Ureter (tissue), 1 donor: ENCODE measurements around the gene ITGA1. TPM values are rescaled to one million over a fixed set of nuclear protein-coding genes. Genes with fewer than 3 reads are reported as not detected.

Experiments used
- DNase-seq: peaks from one replicate; pipeline ENCODE4 v3.0.0-alpha.2; 2020; ENCODE audit warnings: low spot score
- total RNA-seq: library from RNA; stranded (reverse); gene quantifications from one replicate; pipeline ENCODE4 v1.2.4, GENCODE V29; 2023
- donor health status: DM: yes; HTN: yes; CAD: no.

ITGA1 gene
- total RNA-seq, 1 donor from 2014 or later = 170 TPM

DNA sequence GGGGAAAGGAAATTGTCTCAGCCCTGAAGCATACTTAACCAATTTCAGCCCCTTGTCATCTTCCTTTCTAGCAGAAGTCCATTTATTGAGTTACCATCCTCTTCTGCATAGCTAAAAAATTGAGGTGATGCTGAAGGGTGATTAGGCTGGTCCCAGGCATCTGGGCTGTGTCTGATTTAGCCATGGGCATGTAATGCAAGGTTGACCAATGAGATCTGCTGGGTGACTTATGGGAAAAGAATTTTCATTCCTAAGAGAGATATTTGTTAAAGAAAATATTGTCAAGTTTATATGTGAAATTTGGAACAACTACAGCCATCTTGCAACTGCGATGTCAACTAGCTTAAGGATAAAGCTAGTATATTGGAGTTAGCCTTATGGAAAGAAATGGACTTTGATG, 206.6 kb downstream of the ITGA1 start:
- DNase-seq = no peak

DNA sequence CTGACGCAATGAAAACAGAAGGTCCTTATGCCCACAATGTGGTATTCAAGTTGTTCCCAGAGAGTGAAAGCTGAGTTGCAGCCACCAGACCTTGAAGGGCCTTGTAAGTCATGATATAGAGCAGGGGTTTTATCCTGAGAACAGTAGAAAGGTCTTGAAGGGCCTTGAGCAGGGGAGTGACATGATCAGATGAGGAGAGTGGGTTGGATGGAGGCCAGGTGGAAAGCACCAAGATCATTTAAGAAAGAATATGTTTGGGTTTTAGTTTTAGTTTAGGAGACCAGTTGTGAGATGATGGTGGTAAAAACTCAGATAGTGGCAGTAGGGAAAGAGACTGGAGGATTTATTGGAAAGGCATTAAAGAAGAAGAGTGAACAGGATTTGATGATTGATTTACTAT, 207.4 kb downstream of the ITGA1 start:
- DNase-seq = no peak

DNA sequence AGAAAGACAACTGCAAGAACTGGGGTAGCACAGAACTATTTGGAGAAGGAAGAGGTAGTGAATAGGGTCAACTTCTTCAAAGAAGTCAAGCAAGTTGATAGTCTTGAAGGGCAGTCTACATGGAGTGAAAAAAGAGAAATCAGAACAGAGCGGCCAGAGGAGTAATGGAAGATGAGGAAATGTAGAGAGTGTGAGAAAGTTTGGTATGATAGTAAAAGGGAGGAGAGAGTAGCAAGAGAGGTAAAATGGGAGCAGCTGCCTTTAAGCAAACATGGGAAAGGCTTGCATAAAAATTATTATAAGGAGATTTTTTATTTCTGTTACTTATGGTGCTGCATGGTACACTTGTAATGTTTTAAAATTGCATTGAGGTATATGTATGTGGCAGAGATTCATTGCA, 208.2 kb downstream of the ITGA1 start:
- DNase-seq = no peak

DNA sequence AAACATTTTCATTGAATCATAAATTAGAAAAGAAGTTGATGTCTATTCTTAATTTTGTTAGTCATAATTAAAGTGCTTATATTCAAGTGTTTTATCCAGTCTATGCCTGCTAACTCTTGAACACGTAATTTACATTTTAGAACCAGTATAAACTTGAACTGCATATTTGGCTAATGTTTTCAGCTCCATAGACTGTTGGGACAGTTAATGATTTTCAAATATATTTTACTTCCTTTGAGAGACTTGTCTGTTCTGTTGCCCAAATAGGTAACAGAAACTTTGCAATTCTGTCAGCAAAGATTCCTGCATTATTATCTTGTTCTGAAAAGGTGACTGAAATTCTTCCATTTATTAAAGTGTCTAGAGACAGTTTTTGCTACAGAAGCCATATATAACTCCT, 209.3 kb downstream of the ITGA1 start:
- DNase-seq = no peak

DNA sequence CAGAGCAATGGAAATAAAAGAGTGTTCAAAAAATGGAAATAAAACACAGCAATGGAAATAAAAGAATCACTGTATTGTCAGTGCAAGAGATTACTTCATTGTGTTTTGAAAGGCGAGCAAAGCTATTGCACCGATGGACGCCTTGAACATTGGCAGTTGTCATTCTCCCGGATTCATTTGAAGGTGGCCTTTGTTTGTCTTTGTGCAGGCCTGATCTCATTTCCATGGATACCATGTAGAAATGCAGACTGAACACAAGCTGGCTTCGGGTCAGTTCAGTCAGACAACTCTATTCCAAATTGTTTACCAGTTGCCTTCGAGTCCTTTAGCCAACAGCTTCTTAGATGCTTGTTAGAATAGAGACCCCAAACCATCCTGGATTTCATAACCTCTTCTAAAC, 209.7 kb downstream of the ITGA1 start:
- no peak for DNase-seq

DNA sequence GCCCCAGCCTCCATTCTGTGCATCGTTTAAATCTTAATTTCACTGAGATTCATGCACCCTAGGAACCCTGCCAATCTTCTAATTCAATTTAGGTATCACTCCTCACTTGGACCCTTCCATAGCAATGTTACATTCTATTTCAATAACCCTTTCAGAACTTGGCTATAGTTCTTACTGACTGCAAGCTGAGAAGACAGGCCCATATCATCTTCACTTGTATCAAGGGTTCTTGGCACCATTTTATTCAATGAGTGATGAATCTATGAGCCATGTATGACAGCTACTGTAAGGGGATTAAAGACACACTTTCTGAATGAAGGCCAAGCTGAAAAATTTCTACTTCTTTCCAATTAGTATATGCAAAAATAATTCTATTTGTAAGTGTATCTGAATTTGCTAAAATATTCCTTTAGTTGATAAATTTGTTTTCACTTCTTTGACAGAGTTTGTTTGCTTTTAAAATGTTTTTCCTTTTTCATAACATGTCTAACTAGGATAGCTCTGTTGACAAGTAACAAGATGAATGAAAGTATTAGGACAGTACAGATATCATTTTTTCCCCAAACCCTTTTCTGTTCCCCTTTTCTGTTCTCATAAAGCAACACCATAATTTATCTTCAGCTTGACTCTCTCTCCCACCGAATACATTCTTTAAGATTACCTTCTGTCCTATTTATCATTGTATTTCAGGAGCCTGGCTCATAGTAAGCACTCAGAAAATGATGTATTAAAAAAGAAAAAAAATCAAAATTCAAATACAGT, 211.0 kb downstream of the ITGA1 start:
- no peak for DNase-seq

DNA sequence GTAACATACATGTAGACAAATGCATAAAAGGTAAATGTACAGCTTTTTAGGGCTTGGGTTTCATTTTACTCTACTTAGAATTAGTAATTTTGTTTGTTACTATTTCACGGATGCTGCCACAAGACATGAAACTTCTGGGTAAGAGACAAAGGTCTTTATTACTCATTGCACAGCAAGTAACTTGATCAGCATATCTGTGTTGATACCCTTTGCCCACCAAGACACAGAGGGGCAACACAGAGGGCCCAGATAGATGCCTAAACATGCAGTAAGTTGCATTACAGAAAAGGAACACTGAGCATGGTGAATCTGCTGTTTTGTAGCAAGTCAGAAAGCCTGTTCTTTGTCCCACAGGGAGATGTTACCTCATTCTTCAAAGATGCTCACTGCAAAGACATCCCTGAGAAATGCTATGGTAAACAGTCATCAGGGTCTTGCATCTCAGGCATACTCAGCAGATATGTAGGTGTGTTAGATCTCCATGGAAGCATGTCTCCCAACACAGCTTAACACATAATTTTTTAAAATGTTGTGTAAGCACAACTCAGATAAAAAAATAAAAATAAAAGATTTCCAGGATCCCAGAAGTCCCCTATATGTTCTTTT, 211.7 kb downstream of the ITGA1 start:
- no peak for DNase-seq

DNA sequence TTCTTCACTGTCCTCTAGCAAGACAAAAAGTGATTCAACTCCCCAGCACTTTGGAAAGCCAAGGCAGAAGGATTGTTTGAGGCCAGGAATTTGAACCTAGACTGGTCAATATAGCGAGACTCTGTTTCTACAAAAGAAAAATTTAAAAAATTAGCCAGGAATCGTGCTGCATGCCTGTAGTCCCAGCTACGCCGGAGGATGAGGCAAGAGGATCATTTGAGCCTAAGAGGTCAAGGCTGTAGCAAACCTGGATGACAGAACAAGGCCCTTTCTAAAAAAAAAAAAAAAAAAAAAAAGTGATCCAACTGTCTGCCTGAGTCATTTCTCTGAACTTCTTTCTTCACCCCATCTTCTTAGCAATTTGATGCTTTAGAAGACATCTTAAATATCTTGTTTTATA, 213.8 kb downstream of the ITGA1 start:
- no peak for DNase-seq

DNA sequence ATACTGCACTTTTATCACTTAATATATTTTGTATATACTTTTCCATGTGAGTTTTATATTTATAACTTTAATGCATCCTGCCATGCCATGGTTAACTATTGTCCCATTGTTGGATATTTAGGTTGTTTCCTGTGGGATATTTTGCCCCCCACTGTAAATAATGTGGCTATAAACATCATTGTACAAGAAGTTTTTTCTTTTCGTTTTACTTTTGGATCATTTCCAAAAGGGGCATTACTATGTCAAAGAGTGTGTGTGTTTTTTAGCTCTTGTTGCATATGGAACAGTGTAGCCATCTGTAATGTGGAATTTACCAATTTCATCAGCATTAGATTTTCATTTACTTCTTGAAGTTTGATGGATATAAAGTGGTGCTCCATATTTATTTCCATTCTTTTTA, 214.8 kb downstream of the ITGA1 start:
- no peak for DNase-seq

DNA sequence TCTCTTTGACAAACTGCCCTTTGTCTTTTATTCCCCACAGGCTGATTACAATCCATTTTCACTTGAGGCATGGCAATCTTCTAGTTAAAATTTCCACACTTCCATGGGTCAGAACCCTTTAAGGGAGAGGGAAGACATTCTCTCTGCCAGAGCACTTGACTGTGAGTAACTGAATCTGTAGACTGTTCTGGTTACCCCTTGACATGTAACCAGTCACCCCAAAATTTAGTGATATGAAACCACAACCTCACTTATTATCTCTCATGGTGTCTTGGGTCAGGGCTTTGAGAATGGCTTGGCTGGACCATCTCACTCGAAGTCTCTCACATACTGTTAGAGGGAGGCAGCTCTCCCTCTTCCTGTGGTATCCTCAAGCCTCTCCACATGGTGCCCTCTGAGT, 215.4 kb downstream of the ITGA1 start:
- DNase-seq = no peak

DNA sequence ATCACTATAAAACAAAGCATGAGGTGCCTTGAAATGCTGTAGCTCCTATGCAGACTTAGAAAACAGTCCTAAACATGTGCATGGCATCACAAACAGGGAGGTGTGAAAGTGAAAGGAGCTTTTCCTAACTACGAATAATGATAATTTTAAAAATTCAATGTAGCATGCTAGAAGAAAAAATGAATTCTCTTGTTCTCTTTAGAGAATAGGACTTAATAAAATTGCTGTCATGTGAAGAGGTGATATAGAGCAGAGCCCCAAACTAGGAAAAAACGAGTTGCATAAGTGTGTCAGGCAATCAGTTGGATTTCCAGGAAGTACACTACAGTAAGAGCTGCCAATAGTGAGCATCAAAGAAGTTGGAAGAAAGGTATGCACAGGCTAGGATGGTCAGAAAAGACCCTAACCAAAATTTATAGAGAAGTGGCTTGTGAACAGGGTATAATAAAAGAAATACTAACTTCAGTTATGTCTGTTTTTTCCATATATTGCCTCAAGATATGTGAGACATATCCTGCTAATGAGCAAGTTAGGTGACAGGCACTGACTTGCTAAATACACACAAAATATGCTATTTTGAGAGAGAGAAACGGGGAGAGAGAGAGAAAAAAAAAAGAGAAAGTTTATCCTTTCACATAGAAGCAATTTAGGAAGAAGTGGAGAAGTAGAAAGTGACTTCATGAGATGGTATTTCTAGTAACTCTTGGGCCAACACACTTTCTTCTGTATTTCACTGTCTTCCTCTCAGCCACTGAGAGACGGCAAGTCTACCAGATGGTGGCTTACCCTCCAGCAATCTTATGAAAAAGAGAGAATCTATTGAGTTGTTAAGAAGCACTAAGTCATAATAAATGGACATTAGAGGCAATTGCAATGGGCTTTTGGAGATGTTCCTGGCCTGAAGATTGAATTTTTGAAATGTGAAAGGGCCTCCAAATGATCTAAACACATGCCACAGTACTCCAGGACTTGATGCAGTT, 219.5 kb downstream of the ITGA1 start:
- no peak for DNase-seq

DNA sequence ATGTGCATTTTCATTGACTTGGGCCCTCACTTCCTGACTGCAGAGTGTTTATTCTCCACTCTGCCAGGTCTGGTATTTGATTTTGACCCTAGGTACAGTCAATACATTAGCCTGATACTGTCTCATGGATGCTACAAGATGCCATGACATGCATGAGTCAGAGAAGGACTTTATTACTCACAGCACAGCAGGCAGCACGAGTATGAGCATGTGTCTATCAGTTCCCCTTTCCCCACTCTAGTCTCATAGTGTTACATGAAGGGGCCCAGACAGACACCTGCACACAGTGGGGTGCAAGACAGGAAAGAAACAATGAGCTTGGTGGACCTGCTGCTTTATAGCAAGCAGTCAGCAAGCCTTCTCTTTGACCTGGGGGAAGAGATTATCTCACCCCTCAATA, 221.0 kb downstream of the ITGA1 start:
- no peak for DNase-seq

Other genes with a start within 250 kb of the ITGA1 start
- 44.7 TPM for gene PELO, start within 50 bp of the ITGA1 start, total RNA-seq
- 40.5 TPM for gene ITGA2, start 201.4 kb downstream of the ITGA1 start, total RNA-seq